HG03095 (cell line): ENCODE data around the gene TENT5C.

Source experiments
- ATAC-seq: cut with Tn5 transposase; IDR thresholded peaks from one replicate; pipeline ENCODE4 v1.9.1; 2021; ENCODE audit warnings: moderate library complexity; ENCODE audit not compliant: unreplicated experiment

Gene TENT5C

GRCh38 chr1:117633068-117633345, 27.2 kb downstream of the TENT5C start:
- ATAC-seq: no peak

GRCh38 chr1:117633423-117633822, 27.6 kb downstream of the TENT5C start:
- ATAC-seq: no peak

GRCh38 chr1:117633936-117634335, 28.1 kb downstream of the TENT5C start:
- no peak for ATAC-seq

GRCh38 chr1:117634631-117635030, 28.8 kb downstream of the TENT5C start:
- no peak for ATAC-seq

GRCh38 chr1:117635805-117636204, 30.0 kb downstream of the TENT5C start:
- ATAC-seq: no peak

GRCh38 chr1:117636637-117637425, 31.0 kb downstream of the TENT5C start:
- no peak for ATAC-seq

GRCh38 chr1:117638141-117638540, 32.3 kb downstream of the TENT5C start:
- no peak for ATAC-seq

- no peak for ATAC-seq
Observed at GRCh38 chr1:117638759-117639158, 32.9 kb downstream of the TENT5C start.

- no peak for ATAC-seq
Observed at GRCh38 chr1:117639741-117640140, 33.9 kb downstream of the TENT5C start.

GRCh38 chr1:117641536-117641935, 35.7 kb downstream of the TENT5C start:
- no peak for ATAC-seq

- ATAC-seq: no peak
Observed at GRCh38 chr1:117642963-117643362, 37.1 kb downstream of the TENT5C start.

- no peak for ATAC-seq
Observed at GRCh38 chr1:117643601-117644000, 37.8 kb downstream of the TENT5C start.

GRCh38 chr1:117644696-117645311, 39.0 kb downstream of the TENT5C start:
- peak; percentile 78 for ATAC-seq

- no peak for ATAC-seq
Observed at GRCh38 chr1:117645343-117645742, 39.5 kb downstream of the TENT5C start.

GRCh38 chr1:117646007-117646811, 40.4 kb downstream of the TENT5C start:
- no peak for ATAC-seq

- ATAC-seq: no peak
Observed at GRCh38 chr1:117646956-117647355, 41.1 kb downstream of the TENT5C start.

GRCh38 chr1:117648015-117648414, 42.2 kb downstream of the TENT5C start:
- ATAC-seq: no peak

GRCh38 chr1:117650840-117651568, 45.2 kb downstream of the TENT5C start:
- ATAC-seq: no peak

GRCh38 chr1:117651616-117652015, 45.8 kb downstream of the TENT5C start:
- no peak for ATAC-seq

- no peak for ATAC-seq
Observed at GRCh38 chr1:117652421-117652820, 46.6 kb downstream of the TENT5C start.

GRCh38 chr1:117653195-117653594, 47.3 kb downstream of the TENT5C start:
- ATAC-seq: no peak
